OCI-LY1 (cell line): Measurements from ENCODE around the gene BST1.

ENCODE experiments used
- CTCF ChIP-seq: fragments of 200-600 bp; sonication (generic), shearing (Covaris generic); IDR thresholded peaks from 2 replicates; pipeline ENCODE4 v1.5.1; 2017; ENCODE audit warnings: mild to moderate bottlenecking, antibody characterized with exemption, low read length, moderate library complexity, mixed read lengths
- EZH2 ChIP-seq: fragments of 200-600 bp; sonication (generic), shearing (Covaris generic); IDR thresholded peaks from 2 replicates; pipeline ENCODE4 v1.8.0; 2017; ENCODE audit warnings: borderline replicate concordance, mixed run types, mild to moderate bottlenecking, antibody characterized with exemption, low read length, moderate library complexity, mixed read lengths

GRCh38 chr4:15738877-15739276 lies 36.0 kb downstream of the BST1 start:
- no peak for TF ChIP-seq CTCF
- no peak for TF ChIP-seq EZH2
